ENCODE data around the gene DACT2.

The DACT2 gene, protein sequence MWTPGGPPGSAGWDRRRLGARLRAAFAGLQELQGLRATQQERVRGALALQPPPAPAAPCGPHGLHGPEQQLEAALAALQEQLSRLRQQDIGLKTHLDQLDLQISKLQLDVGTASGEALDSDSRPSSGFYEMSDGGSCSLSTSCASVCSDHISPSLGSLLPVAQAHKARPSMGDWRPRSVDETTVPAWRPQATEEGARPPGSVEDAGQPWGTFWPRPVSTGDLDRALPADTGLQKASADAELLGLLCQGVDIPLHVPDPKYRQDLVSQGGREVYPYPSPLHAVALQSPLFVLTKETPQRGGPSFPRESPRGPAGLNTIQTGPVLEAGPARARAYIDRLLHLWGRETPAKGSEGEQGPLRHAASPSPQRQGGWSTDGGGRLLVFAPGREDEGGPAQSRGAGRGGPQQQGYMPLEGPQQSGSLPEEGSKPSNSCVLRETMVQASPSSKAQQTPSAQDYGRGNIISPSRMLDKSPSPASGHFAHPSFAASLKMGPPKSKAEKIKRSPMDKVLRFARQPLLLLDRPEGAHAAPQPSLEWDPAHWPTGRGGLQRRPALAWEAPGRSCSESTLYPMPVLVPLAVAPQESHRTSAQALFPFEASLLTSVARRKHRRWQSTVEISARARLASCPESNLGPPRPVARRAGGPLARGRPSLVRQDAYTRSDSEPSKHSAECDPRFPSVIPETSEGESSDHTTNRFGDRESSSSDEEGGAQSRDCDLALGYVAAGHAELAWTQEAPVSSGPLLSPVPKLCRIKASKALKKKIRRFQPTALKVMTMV

DNA sequence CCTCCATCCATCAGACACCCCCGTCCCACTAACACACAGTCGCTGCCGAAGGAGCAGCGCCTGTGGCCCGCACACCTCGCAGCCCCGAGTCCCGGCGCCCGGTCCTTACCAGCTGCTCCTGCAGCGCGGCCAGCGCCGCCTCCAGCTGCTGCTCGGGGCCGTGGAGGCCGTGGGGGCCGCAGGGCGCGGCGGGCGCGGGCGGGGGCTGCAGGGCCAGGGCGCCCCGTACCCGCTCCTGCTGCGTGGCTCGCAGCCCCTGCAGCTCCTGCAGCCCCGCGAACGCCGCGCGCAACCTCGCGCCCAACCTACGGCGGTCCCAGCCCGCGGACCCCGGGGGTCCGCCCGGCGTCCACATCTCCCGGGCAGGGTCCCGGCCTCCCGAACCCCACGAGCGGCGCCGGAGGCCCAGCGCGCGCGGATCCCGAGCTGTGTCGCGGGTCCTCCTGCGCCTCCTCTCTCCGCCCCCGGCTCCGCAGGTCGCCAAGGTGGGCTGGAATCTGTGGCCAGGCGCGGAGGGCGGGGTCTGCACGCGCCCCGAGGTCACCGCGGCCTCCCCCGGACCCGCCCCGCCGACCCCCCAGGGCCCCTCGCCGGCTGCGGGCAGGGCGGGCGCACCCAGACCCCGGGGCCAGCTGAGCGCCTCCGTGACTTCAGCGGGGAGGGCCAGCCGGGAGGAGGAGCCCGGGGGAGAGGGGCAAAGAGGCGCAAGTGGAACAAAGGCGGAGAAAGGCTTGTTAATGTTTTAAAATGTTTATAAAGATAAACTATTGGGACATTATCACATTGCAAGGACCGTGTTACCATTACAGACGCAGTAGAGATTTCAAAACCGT, at the start of gene DACT2:
DACT2 (minus strand) TSS at position 499 of the 833 bp plus-strand sequence; CDS start at position 355, 144 bp downstream.
- TF ChIP-seq, protein P1, sequence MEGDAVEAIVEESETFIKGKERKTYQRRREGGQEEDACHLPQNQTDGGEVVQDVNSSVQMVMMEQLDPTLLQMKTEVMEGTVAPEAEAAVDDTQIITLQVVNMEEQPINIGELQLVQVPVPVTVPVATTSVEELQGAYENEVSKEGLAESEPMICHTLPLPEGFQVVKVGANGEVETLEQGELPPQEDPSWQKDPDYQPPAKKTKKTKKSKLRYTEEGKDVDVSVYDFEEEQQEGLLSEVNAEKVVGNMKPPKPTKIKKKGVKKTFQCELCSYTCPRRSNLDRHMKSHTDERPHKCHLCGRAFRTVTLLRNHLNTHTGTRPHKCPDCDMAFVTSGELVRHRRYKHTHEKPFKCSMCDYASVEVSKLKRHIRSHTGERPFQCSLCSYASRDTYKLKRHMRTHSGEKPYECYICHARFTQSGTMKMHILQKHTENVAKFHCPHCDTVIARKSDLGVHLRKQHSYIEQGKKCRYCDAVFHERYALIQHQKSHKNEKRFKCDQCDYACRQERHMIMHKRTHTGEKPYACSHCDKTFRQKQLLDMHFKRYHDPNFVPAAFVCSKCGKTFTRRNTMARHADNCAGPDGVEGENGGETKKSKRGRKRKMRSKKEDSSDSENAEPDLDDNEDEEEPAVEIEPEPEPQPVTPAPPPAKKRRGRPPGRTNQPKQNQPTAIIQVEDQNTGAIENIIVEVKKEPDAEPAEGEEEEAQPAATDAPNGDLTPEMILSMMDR (IDR thresholded peaks at IDR 0.05; ENCODE audit: control extremely low read depth, extremely low read depth, low read depth, missing control alignments): no peak
- no peak for DNase-seq (ENCODE audit: extremely low spot score)
- ChIA-PET POLR2A (no interaction called here), CTCF (no interaction called here)

DNA sequence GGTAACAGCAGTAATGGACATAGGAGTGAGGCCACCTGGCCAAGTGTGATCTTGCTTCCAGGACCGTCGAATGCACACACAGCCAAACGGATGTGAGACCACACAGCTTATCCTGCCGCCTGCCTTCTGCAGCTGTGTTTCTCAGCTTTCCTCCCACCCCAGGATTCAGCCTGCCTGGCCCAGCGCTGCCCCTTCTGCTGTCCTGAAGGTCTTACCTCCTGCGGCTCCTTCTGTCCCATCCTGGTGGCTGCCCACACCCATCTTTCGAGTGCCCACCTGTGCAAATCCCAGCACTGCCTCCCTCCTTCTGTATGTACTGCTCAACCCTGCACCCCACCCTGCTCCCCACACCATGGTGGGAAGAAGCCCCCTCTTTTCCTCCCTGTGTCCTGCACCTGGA, 49.4 kb upstream of the DACT2 start:
- DNase-seq (ENCODE audit: extremely low spot score): no peak
- TF ChIP-seq, protein P1 (IDR thresholded peaks at IDR 0.05; ENCODE audit: control extremely low read depth, extremely low read depth, low read depth, missing control alignments): no peak
- POLR2A ChIA-PET: no interaction called here
- CTCF ChIA-PET: no interaction called here

DNA sequence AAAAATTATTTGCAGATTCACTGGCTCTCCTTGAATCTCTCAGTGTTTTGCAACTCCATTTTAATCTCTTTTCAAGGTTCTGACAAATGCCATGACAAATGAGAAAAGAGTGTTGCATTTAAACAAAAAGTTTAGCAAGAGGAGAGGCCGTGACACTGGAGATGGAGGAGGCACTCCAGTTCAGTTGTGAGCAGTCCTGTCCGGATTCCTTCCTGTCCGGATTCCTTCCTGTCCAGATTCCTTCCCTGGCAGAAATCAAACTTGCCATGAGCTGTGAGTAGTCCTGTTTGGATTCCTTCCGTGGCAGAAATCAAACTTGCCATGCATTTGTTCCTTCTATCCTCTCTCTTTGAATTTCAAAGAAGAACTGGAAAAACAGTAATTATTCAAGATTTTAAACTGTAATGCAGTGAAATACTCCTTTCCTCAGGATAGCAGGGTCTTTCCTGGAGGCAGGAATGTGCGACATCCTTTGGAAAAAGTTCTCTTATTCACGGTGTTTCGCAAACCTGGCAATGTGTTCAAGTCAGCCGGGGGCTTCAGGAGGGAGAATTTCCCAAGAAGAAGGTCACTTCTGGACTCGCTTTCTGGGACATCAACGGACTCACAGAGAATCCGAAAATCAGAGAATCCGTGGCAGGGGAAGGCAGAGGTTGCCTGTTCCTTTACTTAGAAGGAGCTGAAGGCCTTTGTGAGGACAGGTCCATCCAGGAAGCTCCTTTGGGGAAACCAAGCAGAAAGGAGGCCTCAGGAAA, 48.7 kb upstream of the DACT2 start:
- ChIA-PET POLR2A (no interaction called here), CTCF (no interaction called here)
- TF ChIP-seq, protein P1 (IDR thresholded peaks at IDR 0.05; ENCODE audit: control extremely low read depth, extremely low read depth, low read depth, missing control alignments): no peak
- no peak for DNase-seq (ENCODE audit: extremely low spot score)

GRCh38 chr6:168367285-168367751, 47.7 kb upstream of the DACT2 start:
- CTCF ChIA-PET: no interaction called here
- POLR2A ChIA-PET: no interaction called here
- TF ChIP-seq, protein P1 (IDR thresholded peaks at IDR 0.05; ENCODE audit: control extremely low read depth, extremely low read depth, low read depth, missing control alignments): no peak
- DNase-seq (ENCODE audit: extremely low spot score): no peak

DNA sequence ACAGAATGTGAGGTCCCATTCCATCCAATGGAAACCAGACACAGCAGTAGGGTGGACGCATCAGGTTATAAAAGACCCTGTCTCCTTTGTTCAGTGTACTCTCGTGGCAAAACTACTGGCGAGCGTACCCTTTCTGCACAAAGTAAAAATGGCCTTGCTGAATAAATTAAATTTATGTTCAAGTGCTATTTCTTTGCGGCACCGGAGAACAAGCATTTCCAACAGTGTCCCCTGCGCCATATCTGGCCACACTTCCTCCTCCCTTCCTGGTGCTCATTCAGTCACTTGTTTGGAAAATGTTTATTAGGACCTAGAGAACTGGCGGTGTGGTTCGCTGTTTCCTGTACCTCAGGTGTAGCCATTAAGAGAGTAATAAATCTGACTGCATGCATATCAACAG, 46.9 kb upstream of the DACT2 start:
- ChIA-PET POLR2A (no interaction called here), CTCF (no interaction called here)
- no peak for DNase-seq (ENCODE audit: extremely low spot score)
- TF ChIP-seq, protein P1 (IDR thresholded peaks at IDR 0.05; ENCODE audit: control extremely low read depth, extremely low read depth, low read depth, missing control alignments): no peak
